Stimulated activated CD4-positive, alpha-beta T cell treated with anti-CD3 and anti-CD28 coated beads, Interleukin-2, amount 100 ng/mL, for 24 hours (primary cell): Measurements from ENCODE around the gene NCAPH2.
A peak's percentile ranks its signal among the peaks of the same experiment; 100 is the strongest.

Experiments used
- DNase-seq, 2 donors: peaks; one replicate each; pipeline ENCODE4 v3.0.0-alpha.2; 2020

Gene NCAPH2

DNA sequence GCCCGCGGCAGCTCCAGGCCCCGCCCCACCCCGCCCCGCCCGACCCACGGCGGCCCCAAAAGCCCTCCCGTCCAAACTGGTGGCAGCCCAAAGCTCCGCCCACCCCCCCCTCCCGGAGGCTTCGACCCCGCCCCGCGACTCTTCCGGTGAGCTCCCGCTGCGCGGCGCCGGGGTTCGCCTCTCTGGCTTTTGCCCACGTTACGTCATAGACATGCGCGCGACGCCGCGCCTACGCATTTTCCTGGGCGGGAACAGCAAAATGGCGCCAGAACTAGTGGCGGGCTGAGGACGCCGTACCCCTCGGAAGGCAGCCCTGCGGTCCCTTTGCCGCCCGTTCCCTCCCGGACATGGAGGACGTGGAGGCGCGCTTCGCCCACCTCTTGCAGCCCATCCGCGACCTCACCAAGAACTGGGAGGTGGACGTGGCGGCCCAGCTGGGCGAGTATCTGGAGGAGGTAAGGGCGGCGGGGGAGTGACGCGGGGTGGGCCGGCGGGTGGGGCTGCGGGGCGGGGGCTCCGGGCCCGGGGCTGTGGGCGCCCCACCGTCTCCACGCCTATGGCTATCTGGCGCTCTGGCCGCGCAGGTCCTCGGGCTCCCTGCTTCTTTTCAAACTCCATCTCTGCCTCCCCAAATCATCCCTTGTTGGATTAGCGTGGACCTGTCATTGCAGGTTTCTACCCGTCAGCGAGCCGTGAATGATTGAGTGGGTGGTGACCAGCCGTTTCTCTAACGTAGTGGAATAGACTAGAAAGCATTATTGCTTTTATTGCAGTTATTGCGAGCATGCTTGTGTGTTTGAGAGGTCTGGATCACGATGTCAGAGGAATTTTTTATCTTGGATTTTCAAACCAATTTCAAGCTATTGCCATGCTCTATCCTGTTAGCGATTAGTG, at the start of gene NCAPH2:
Gene NCAPH2, plus strand, starts transcription at position 234 of the 894 bp plus-strand sequence. Its CDS starts 114 bp downstream, at position 348.
- peak; percentile 98 for DNase-seq

DNA sequence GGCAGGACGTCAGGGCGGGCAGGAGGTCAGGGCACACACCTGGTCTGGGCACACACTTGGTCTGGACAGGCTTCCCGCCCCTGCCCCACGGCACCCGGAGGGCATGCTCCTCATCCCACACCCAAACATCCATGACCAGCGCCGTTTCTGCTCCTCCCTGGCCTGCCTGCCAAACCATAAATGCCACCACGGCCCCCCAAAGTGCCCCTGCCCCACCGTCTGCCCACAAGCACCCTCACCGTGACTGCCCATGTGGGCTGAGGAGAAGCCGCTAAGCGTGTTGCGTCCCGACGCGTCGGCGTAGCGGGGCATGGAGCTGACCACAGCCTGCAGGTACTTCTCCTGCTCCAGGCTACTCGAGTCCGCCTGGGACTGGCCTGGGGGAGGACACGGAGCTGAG, 49.0 kb upstream of the NCAPH2 start:
- no peak for DNase-seq

DNA sequence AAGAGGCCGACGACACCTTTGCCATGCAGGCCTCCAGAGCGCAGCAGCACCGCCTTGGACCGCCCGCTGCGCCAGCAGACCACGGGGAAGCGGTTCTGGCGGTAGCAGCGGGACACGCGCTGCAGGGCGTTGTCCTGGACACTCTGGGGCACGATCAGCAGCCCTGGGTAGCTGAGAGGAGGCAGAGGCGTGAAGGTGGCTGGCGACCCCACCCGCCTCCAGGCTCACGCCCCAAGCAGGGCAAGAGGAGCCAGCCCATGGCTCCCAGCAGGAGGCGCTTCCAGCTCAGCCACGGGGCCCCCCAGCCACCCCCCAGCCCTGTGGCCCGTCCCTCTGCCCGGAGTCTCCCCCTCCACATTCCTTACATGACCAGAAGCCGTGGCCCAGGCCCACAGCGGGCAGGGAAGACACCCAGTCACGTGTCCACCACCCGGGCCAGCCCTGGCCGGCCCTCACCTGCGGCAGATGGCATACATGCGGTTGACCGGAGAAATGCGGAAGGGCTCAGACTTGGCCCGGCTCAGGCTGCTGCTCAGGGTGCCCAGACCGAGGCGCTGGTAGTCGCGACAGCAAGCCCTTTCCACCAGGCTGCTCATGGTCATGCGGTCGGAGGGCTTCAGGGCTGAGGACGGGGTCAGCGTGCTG, 48.4 kb upstream of the NCAPH2 start:
- DNase-seq = no peak

DNA sequence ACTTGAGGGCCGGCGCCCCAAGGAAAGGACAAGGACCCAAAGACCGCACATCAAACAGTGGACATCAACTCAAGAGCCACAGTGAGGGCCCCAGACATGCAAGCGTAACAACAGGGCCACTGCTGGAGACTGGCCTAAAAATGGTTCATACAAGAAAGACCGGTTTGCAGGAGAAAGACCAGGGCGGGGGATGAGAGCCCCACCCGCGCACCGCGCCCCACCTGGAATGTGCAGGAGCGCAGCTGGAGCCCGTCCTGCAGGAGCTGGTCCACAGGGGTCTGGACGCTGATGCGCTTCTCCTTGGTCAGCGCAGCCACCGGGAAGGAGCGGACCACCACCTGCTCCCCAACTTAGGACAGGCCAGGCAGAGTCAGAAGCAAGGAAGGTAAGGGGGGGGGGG, 47.1 kb upstream of the NCAPH2 start:
- DNase-seq = no peak

DNA sequence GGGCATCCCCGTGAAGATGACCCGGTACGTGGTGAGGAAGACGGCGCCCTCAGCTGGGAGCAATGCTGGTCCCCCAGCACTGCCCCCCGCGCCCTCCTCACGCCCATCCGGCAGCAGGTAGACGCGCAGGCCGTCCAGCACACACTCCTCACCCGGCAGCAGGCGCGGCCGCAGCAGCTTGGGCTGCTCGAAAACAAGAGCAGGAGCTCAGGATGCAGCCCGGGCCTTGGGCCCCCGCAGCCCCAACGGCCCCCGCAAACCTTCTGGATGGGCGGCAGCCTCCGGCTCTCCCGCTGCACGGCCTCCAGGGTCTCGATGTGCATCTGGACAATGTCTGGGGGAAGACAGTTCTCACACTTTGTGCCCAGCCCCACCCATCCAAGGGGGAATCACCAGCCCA, 46.5 kb upstream of the NCAPH2 start:
- no peak for DNase-seq

DNA sequence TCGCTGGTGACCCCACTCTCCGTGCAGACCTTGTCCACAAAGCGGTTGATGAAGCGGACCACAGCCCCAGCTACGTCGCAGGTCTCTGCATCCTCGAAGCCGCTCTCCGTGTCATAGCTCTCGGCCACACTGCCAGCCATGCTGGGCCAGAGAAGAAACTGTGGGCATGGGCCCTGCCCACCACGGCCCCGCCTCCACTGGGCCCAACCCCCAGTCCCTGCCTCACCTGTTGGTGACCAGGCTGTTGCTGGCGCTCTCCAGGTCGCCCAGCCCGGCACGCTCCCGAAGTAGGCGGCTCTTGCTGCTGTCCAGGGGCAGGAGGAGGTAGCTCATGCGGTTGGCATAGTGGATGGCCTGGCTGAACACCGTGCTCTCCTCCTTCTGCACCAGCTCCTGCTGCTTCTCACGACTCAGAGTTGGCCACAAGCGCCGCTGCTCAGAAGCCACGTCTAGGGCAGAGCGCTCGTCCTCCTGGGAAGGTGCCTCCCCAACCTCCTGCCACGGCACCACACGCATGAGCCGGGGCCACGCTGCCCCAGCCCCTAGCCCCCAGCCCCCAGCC, 46.0 kb upstream of the NCAPH2 start:
- DNase-seq = no peak

DNA sequence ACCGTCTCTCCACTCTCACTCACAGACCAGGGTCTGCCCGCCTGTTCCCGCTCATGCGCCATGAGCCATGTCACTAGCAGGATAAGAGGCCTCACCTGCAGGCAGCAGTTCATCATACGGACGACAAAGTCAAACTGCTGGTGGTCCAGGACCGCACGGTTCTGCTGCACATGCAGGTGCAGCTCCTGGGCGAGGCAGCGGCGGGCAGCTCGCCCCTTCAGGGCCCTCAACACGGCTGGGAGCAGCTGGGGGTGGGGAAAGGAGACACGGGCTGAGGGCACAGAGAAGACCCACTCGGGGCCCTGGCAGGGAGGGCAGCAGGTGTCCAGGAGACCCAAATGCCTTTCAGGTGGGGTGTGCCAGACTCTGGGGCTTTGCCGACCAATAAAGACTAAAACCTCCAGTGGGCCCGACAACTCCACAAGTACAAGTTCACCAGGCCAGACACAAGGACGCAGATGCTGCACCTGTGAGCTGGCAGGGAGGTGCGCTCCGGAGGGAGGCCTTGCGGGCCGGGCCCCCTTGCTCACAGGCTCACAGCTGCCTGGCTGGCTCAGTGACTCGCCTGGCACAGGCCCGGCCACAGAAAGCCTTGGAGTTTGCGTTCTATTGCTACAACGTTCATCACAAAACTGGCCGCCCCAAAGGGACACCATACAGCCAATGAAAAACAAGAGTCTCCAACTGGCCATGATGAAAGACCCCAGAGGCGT, 44.7 kb upstream of the NCAPH2 start:
- no peak for DNase-seq

DNA sequence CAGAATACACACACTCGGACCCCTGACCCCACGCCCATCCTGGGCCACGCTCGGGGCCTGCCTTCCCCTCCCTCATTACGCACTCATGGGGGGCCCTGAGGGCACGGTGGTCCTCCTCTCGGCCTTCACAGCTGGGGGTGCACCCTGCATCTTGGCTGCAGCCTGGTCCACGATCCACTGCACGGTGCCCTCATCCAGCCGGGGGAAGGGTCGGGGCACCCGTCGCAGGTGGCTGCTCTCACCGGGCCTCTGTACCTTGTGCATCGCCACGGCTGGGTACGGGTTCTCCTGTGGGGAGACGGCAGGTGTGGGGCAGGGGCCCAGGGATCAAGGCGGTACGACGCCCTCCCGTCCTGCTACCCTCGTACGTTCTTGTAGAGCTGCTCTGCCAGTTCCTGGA, 43.6 kb upstream of the NCAPH2 start:
- no peak for DNase-seq

DNA sequence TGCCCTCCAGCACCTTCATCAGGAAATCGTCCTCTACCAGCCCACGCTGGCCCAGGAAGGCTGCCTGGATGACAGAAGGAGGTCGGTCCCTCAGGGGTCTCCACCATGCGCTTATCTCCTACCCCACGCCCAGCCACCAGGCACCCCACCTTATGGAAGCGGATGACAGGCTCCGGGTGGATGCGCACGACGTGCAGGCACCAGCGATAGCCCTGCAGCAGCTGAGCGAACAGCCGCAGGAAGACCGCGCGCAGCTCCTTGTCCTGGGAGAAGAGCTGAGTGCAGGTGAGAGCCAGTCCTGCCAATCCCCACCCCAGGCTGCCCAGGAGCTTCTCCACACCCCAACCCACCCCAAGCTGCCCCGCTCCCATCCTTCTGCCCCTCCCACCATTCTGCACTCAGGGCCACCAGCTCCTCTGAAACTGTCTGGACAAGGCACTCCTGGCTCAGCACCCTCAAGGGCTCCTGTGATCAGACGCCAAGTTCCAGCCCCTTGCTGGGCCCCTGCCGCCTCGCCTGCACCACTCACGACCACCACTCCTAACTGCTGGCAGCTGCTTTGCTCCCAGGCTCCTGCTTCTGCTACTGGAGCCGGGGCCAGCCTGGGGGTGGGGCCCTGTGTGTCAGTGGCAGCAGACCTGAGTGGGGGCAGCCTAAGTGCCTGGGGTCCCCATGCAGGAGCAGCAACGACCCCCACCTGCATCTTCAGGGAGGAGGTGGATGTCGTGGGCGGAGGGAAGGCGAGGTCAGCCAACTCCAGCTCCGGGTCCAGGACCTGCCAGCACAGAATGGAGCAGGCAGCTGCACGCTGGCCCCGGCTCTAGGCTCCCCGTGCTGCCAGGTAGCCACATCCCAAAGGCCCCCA, 42.7 kb upstream of the NCAPH2 start:
- DNase-seq = no peak

DNA sequence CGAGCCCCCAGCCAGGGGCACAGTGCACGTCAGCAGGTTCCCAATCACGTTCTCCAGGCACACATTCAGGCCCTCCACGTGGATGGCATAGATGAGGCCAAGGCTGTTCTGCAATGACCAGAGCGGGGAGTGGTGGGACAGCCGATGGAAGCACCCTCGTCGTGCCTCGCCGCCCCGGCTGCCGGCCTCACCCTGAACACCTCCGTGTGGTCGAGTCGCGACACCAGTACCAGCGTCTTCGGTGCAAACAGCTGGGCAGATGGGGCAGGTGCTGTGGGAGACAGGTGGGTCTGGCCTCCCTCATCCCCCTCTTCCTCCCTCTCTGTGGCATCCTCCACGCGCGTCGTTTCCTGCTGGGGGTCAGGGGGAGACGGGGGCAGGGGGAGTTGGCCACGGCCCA, 40.7 kb upstream of the NCAPH2 start:
- DNase-seq = no peak

DNA sequence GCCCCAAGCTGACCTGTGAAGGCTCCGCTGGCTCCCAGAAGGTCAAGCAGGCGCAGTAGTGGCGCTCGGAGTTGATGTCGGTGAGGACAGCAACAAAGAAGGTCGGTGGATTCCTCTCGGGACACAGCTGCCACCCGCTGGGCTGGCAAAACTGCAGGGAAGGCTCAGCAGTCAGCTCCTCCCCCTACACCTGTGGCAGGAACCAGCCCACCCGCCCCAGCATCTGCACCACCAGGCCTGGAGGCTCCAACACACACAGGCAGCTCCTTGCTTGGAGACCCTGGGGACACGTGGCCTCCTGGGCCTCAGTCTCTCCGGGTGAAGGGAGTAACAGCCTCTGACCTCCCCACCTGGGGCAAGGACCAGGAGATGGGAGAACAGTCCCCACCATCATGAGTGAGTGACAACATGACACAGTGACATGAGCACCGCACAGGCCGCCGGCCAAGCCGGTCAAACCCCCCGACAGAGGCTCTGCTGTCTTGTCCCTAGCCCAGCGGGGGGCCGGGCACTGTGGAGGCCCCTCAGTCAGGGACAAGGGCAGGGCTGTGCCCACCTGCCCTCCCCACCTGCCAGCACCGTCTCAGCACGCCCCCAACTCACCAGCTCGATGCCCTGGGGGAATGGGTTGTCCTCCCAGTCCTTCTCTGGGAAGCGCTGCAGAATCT, 40.1 kb upstream of the NCAPH2 start:
- no peak for DNase-seq

DNA sequence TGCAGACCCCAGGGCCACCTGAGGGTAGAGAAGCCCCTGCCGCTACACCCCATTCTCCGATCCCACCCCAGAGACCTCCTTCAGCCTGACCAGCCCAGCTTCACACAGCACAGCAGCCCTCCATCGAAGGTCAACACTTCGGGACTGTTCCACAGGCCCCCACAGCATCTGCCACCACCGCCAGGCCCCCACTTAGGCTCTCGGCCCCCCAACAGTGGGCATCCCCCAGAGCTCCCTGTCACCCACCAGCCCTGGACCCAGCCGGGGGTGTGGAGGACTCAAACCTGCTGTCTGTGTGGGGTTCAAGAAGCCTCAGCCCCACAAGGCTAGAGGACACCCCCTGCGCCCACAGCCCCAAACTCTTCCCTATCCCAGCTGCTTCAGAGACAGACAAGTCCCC, 39.4 kb upstream of the NCAPH2 start:
- DNase-seq = no peak

DNA sequence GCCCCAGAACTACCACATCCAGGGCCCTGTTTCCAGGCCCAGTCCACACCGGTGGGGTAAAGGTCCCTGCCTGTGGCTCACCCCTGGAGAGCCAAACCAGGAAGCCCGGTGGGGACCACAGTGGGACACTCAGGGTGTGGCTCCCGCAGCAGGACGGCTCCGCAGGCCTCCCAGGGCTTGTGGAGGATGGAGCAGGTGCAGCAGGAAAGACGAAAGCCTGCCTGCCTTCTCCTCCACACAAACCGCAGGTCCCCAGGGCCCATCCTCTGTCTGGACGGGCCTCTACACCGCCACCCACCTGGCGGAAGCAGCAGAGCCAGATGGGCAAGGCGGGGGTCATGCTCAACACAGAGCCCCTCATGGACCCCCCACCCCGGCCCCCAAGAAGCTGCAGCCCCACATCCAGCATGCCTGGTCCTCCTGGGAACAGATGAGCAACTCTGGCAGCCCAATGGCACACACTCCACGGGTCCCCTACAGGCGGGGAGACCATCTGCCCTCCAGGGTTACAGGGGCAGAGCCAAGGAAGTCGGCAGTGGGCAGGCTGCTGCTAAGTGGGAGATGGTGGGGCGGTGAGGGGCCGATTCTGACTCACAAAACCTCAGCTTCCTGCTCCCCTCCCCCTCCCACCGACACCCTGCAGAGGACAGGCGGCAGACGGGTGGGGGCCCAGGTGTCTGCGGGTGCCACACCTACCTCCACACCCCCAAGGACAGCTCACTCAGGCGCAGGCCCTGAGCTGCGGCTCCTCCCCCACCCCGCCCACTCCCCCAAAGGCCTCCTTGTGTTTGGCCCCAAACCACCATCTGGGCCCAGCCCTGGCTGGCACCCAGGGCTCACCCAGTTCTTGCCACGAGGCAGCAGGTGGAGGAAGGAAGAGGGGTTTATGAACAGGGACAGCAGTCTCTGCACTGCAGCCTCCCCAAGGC, 38.4 kb upstream of the NCAPH2 start:
- peak; percentile 91 to 93 for DNase-seq

DNA sequence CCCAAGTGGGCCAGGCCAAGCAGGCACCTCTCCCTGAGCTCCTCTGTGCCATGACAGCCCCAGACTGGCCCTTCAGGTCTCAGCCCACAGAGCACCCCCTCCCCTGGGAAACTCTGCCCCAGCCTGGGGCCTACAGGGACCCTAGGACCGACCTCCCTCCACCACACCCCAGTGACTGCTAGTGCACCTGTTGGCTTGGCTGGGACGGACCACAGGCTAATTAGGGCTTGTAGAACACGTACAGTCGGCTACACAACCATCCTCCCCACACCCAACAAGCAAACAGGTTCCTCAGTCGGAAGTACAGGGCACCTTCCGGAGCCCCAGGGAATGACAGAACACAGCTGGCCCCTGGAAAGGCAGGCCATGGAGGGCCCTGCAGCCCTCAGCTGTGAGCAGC, 37.5 kb upstream of the NCAPH2 start:
- no peak for DNase-seq

DNA sequence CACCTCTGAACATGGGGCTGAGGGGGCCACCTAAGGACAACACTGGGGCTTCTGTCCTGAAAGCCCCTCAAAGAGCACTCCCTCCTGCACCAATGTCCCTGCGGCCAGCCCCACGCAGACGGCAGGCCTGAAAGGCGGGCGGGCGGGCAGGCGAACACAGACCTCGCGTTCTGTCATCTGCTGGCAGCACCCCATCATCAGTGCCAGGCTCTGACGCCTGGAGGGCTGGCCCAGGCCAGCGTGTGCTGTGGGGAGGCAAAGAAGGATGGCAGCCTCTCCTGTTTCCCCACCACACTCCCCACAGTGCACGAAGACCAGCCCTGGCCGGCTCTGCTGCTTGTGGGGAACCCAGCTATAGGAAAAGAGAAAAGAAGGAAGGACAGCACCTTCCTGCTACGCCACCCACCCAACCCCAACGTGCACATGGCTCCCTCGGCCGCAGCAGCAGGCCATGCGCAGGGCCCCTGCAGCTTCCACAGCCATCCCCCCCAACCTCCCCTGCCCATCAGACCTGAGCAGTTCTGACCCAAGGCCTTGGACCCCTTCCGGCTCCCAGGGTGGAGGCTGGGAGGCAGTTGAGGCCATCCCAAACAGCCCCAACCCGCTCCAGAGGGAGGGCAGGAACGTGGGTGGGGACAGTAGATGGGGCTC, 36.7 kb upstream of the NCAPH2 start:
- no peak for DNase-seq

DNA sequence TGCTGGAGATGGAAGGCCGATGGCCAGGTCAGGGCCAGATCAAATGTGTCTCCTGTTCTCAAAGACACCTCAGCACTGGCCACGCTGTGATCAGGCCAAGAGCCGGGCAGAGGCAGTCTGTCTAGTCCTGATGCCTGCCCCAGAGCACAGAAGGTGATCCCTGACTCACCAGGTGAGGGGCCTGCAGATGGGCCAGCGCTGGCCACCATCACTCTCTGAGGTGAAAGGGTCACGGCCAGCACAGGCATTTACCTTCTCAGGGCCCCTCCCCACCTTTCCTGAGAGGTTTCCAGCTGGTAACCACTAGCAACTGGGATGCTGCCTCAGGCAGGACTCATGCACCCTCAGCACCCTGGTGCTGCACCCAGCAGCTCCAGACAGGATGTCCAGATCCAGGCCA, 36.1 kb upstream of the NCAPH2 start:
- no peak for DNase-seq

DNA sequence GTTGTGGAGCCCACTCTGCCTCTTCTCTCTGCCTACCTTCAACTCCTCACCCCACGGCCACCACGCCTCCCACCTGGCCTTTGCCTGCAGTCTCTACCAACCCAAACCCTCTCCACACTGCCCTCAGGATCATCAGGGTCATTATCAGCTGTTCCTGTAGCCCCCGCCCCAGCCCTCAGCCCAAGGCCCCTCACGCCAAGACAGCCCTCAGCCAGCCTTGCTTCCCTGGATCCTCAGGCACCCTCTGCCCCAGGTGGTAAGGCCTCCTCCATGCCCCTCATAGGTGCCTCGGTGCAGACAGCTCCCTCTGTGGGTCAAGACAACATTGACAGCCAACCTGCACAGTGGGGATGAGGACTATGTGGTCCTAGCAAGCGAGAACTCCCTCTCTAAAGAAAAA, 34.9 kb upstream of the NCAPH2 start:
- DNase-seq = peak; percentile 48 to 49

DNA sequence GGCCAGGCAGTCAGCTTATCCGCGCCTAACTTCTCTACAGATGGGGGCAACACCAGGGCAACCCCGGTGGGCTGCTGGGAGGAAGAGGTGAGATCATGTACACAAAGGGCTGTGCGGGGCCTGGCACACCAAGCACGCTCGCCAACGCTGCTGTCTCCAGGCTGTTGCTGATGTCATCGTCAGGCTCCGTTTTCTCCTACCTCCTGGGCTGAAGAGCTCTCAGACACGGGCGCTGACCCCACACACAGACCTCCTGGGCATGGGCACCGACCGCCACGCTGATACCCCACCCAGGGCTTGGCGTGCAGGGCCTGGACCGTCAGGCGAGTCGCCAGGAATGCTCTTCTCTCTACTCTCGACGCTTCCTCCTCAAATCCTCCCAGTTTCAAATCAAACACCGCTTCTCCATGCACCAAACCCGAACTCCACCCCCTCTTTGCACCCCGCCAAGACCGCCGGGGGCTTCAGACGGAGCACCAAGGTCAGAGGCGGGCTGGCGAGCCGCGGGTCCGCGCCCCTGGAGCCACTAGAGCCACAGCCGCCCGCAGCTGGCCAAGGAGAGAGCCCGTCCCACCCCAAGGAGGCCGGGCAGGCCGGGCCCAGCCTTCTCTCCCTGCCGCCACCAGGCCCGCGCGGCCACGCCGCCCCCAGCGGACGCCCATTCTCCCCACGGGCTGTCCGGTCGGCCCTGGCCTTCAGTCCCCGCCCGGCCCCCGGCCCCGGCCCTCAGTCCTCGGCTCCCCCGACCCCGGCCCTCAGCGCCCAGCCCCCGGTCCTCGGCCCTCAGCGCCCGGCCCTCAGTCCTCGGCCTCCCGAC, 34.0 kb upstream of the NCAPH2 start:
- peak; percentile 45 to 51 for DNase-seq
